Measurements from ENCODE around the gene OR2T1.
"Not testable (repeated sequence)": the region's sequence is repeated elsewhere in the genome, so short reads cannot be mapped to it uniquely, and the experiment has no call there.

GRCh38 chr1:248434913-248435312 lies 32.1 kb downstream of the OR2T1 start:
- TF ChIP-seq POLR2A (IDR thresholded peaks at IDR 0.05; ENCODE audit: low read length); GATA1 (IDR thresholded peaks at IDR 0.05; ENCODE audit: low read depth, low read length): not testable (repeated sequence)
